Breast epithelium (tissue), 4 donors: Measurements from ENCODE around the gene PMM2. TPM values are rescaled to one million over a fixed set of nuclear protein-coding genes. Genes with fewer than 3 reads are reported as not detected.

Source experiments
- DNase-seq, 2 donors: peaks; one replicate each; pipeline ENCODE4 v3.0.0-alpha.2; 2019; ENCODE audit warnings: low spot score in 2 of 2
- H3K27ac ChIP-seq, 2 donors: fragments of 200-600 bp; sonication (generic) in 1 of 2; one replicate each; pipeline ENCODE4 v1.5.1; 2016 to 2019; ENCODE audit warnings: mild to moderate bottlenecking in 1 of 2
- H3K27me3 ChIP-seq, 2 donors: fragments of 200-600 bp; sonication (generic) in 1 of 2; one replicate each; pipeline versions ENCODE4 v1.5.1 to v1.6.0; 2017 to 2019; ENCODE audit warnings: control low read depth in 1 of 2, mild to moderate bottlenecking in 1 of 2
- H3K36me3 ChIP-seq: fragments of 200-600 bp; one replicate; pipeline ENCODE4 v1.5.1; 2019
- H3K4me1 ChIP-seq, 2 donors: fragments of 200-600 bp; sonication (generic); one replicate each; pipeline ENCODE4 v1.5.1; 2016 to 2019; ENCODE audit warnings: control low read depth in 1 of 2
- H3K4me3 ChIP-seq, 3 donors: fragments of 200-600 bp; sonication (generic); 1 replicate in 2 of 3; 2 replicates in 1 of 3; pipeline ENCODE4 v1.5.1; 2016 to 2019; ENCODE audit warnings: mild to moderate bottlenecking in 3 of 3, moderate library complexity in 2 of 3
- H3K9me3 ChIP-seq, 2 donors: fragments of 200-600 bp; sonication (generic) in 1 of 2; one replicate each; pipeline ENCODE4 v1.5.1; 2016 to 2019; ENCODE audit warnings: control low read depth in 1 of 2
- CTCF ChIP-seq, 3 donors: fragments of 450-650 bp; IDR thresholded peaks; one replicate each; pipeline ENCODE4 v1.5.1; 2016 to 2017; ENCODE audit warnings: antibody characterized with exemption in 3 of 3, mild to moderate bottlenecking in 3 of 3, moderate library complexity in 3 of 3
- POLR2A ChIP-seq: fragments of 450-650 bp; IDR thresholded peaks from one replicate; pipeline ENCODE4 v1.6.1; 2016; ENCODE audit warnings: antibody characterized with exemption, mild to moderate bottlenecking, moderate library complexity
- POLR2AphosphoS5 ChIP-seq, 3 donors: sonication (generic); formaldehyde crosslinking; IDR thresholded peaks; one replicate each; pipeline ENCODE4 v1.6.1; 2017; ENCODE audit warnings: antibody characterized with exemption in 3 of 3
- intact Hi-C: fragments of 100-400 bp; cut with DNase I; formaldehyde crosslinking; loops from one replicate; pipeline ENCODE4 v1.15.1; 2023; ENCODE audit warnings: low total_unique reads
- total RNA-seq, 3 donors: library from RNA; depleted of rRNA; stranded (reverse); fragments of >200 nt; gene quantifications; one replicate each; pipeline ENCODE4 v1.1.0, GENCODE V29; 2016

The PMM2 gene
- total RNA-seq, 3 donors from 2014 or later: 21.4 to 36.4 (median 33.8) TPM

GRCh38 chr16:8855051-8855786 lies 57.6 kb downstream of the PMM2 start:
- H3K9me3 ChIP-seq: no peaks in the 10 kb centered on the region
- no peaks in the 10 kb centered on the region for H3K27me3 ChIP-seq
- no peaks in the 10 kb centered on the region for H3K36me3 ChIP-seq
- no peak for DNase-seq
- H3K27ac ChIP-seq: peak overlapping the region in 1 of 2 donors; percentile 26
- H3K4me3 ChIP-seq: no peak overlapping the region
- TF ChIP-seq CTCF (IDR thresholded peaks at IDR 0.05): no peak
- TF ChIP-seq POLR2A: no peak
- TF ChIP-seq POLR2AphosphoS5 (IDR thresholded peaks at IDR 0.05): no peak
- intact Hi-C loops: no loop called here
- H3K4me1 ChIP-seq: no peaks in the 10 kb centered on the region

GRCh38 chr16:8855972-8856371 lies 58.3 kb downstream of the PMM2 start:
- TF ChIP-seq POLR2AphosphoS5 (IDR thresholded peaks at IDR 0.05): no peak
- Histone ChIP-seq H3K27ac (peak overlapping the region in 1 of 2 donors; percentile 32), H3K4me1 (no peaks in the 10 kb centered on the region), H3K36me3 (no peaks in the 10 kb centered on the region), H3K4me3 (no peak overlapping the region), H3K27me3 (no peaks in the 10 kb centered on the region), H3K9me3 (no peaks in the 10 kb centered on the region)
- intact Hi-C loops: no loop called here
- no peak for DNase-seq

GRCh38 chr16:8858994-8859912 lies 61.6 kb downstream of the PMM2 start:
- H3K27ac ChIP-seq: peak overlapping the region; percentile 54 to 77
- H3K4me3 ChIP-seq: no peak overlapping the region
- TF ChIP-seq CTCF (IDR thresholded peaks at IDR 0.05) (no peak), POLR2A (no peak), POLR2AphosphoS5 (IDR thresholded peaks at IDR 0.05) (no peak)
- peaks cover 0 to 8% of the 10 kb centered on the region in 2 donors for H3K4me1 ChIP-seq
- H3K27me3 ChIP-seq: no peaks in the 10 kb centered on the region
- DNase-seq: no peak
- H3K36me3 ChIP-seq: no peaks in the 10 kb centered on the region
- no peaks in the 10 kb centered on the region for H3K9me3 ChIP-seq
- intact Hi-C loops: no loop called here

GRCh38 chr16:8859913-8860881 lies 62.6 kb downstream of the PMM2 start:
- Histone ChIP-seq H3K27me3 (no peaks in the 10 kb centered on the region), H3K4me3 (peak overlapping the region in 1 of 3 donors; percentile 29), H3K9me3 (no peaks in the 10 kb centered on the region), H3K27ac (peak overlapping the region; percentile 54 to 77), H3K4me1 (peaks cover 0 to 18% of the 10 kb centered on the region in 2 donors), H3K36me3 (no peaks in the 10 kb centered on the region)
- intact Hi-C loops: loop anchor here (10.0 kb wide), 1 partner anchor 1405 kb away; no protein-coding TSS in a partner anchor
- no peak for TF ChIP-seq CTCF (IDR thresholded peaks at IDR 0.05)
- TF ChIP-seq POLR2A: no peak
- peak; percentile 46 to 74 (median 61) for TF ChIP-seq POLR2AphosphoS5 (IDR thresholded peaks at IDR 0.05)
- peak in 1 of 2 donors; percentile 55 for DNase-seq
